Left lung (tissue), 10 donors: ENCODE results near the gene PPM1H. TPM values are rescaled to one million over a fixed set of nuclear protein-coding genes. Genes with fewer than 3 reads are reported as not detected.
A peak's percentile ranks its signal among the peaks of the same experiment; 100 is the strongest.

ENCODE experiments used
- ATAC-seq: fragments of 200-7000 bp; cut with Tn5 transposase; one replicate; pipeline ENCODE4 v1.9.1; 2020; ENCODE audit warnings: moderate library complexity
- DNase-seq, 4 donors: peaks; one replicate each; pipeline ENCODE4 v3.0.0-alpha.2; 2013 to 2020
- H3K27ac ChIP-seq, 2 donors: fragments of 200-600 bp; sonication (generic) in 1 of 2; one replicate each; pipeline versions ENCODE4 v1.5.0 to v1.8.0; 2020 to 2021
- H3K27me3 ChIP-seq, 2 donors: fragments of 200-600 bp; sonication (generic) in 1 of 2; one replicate each; pipeline versions ENCODE4 v1.5.0 to v1.8.0; 2020 to 2021
- H3K36me3 ChIP-seq, 2 donors: fragments of 200-600 bp; sonication (generic) in 1 of 2; one replicate each; pipeline versions ENCODE4 v1.5.0 to v1.8.0; 2020 to 2021
- H3K4me1 ChIP-seq, 2 donors: fragments of 200-600 bp; one replicate each; pipeline ENCODE4 v1.8.0; 2021
- H3K4me3 ChIP-seq, 2 donors: fragments of 200-600 bp; sonication (generic) in 1 of 2; one replicate each; pipeline versions ENCODE4 v1.5.0 to v1.8.0; 2020 to 2021; ENCODE audit warnings: mild to moderate bottlenecking in 1 of 2
- H3K9me3 ChIP-seq, 2 donors: fragments of 200-600 bp; sonication (generic) in 1 of 2; one replicate each; pipeline versions ENCODE4 v1.5.0 to v1.8.0; 2020 to 2021
- intact Hi-C, 2 donors: fragments of 100-400 bp; cut with DNase I; formaldehyde crosslinking; loops; one replicate each; pipeline versions ENCODE4 v1.11.2 to v1.14.2; 2022
- polyA plus RNA-seq, 6 donors: library from polyadenylated mRNA; unstranded; fragments of 120-200 nt; gene quantifications; one replicate each; pipeline ENCODE4 v1.2.1, GENCODE V29; 2013; ENCODE audit not compliant: insufficient read length in 6 of 6
- total RNA-seq, 2 donors: library from RNA; stranded (reverse); fragmentation: NEBNext Ultra II Directional; extraction: Animal tissue kit (Norgen Biotek cat#: 25700); gene quantifications; one replicate each; pipeline ENCODE4 v1.2.1, GENCODE V29; 2021
- TF ChIP-seq, protein P1 (sequence below), 2 donors: fragments of 200-600 bp; sonication (generic) in 1 of 2; IDR thresholded peaks; one replicate each; pipeline versions ENCODE4 v1.5.0 to v1.8.0; 2021; ENCODE audit warnings: antibody characterized with exemption in 2 of 2
- donor health status: DM: no; HTN: yes; CAD: no.
- donor health status: DM: no; HTN: no; CAD: no.

Gene PPM1H
- total and polyA plus RNA-seq, 8 donors: 5.9 to 12.7 (median 10.6) TPM

DNA sequence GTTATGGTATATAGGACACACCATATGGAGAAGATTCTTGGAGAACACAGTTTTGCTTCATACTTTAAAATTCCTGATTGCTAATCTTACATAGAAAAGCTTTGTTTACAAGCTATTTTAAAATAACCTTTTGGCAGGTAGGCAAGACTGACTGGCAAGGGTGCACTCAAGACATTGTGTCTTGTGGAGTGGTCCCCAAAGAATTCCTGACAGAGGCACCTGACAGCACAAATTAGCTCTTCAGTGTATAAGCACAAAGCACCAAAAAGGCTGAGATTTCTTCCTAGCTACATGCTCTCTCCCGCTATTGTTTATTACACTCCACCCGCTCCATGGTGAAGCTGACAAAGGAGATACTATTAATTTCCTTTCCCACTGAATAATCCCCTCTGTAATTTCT, 329.0 kb downstream of the PPM1H start:
- Histone ChIP-seq H3K36me3 (no peaks in the 10 kb centered on the region), H3K27me3 (no peaks in the 10 kb centered on the region), H3K4me3 (no peak overlapping the region), H3K4me1 (peaks cover 11 to 38% of the 10 kb centered on the region in 2 donors), H3K27ac (no peak overlapping the region), H3K9me3 (no peaks in the 10 kb centered on the region)
- intact Hi-C loops: no loop called here
- TF ChIP-seq, protein P1, sequence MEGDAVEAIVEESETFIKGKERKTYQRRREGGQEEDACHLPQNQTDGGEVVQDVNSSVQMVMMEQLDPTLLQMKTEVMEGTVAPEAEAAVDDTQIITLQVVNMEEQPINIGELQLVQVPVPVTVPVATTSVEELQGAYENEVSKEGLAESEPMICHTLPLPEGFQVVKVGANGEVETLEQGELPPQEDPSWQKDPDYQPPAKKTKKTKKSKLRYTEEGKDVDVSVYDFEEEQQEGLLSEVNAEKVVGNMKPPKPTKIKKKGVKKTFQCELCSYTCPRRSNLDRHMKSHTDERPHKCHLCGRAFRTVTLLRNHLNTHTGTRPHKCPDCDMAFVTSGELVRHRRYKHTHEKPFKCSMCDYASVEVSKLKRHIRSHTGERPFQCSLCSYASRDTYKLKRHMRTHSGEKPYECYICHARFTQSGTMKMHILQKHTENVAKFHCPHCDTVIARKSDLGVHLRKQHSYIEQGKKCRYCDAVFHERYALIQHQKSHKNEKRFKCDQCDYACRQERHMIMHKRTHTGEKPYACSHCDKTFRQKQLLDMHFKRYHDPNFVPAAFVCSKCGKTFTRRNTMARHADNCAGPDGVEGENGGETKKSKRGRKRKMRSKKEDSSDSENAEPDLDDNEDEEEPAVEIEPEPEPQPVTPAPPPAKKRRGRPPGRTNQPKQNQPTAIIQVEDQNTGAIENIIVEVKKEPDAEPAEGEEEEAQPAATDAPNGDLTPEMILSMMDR (IDR thresholded peaks at IDR 0.05): no peak
- ATAC-seq (no peak), DNase-seq (no peak)

DNA sequence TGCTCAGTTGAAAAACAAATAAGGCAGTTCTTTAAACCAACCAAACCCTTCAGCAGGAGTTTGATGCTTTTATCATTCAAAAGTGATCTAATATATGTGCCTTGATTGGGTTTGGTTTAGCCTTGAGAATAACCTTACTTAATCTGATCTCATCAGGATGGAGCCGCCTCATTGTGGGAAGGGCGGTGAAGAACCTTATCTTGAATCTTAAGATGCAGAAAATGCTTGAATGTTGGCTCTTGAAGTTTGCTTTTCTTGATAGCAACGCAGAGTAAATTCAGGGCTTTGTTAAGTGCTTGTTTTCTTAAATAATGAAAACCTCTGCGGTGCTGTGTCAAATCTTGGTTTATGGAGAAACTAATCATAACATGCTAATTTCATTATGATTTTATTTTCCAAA, 330.1 kb downstream of the PPM1H start:
- Histone ChIP-seq H3K27me3 (no peaks in the 10 kb centered on the region), H3K9me3 (no peaks in the 10 kb centered on the region), H3K27ac (peak overlapping the region in 1 of 2 donors; percentile 100), H3K4me1 (peaks cover 11 to 38% of the 10 kb centered on the region in 2 donors), H3K4me3 (peak overlapping the region; percentile 55 to 76), H3K36me3 (no peaks in the 10 kb centered on the region)
- no peak for ATAC-seq
- TF ChIP-seq, protein P1 (IDR thresholded peaks at IDR 0.05): no peak
- intact Hi-C loops: no loop called here
- DNase-seq: peak in 2 of 4 donors; percentile 9 to 20

- Histone ChIP-seq H3K27me3 (no peaks in the 10 kb centered on the region), H3K4me3 (peak overlapping the region; percentile 55 to 76), H3K4me1 (peaks cover 11 to 38% of the 10 kb centered on the region in 2 donors), H3K27ac (peak overlapping the region; percentile 99 to 100), H3K9me3 (no peaks in the 10 kb centered on the region), H3K36me3 (no peaks in the 10 kb centered on the region)
- no peak for DNase-seq
- TF ChIP-seq, protein P1 (IDR thresholded peaks at IDR 0.05): no peak
- intact Hi-C loops: no loop called here
- no peak for ATAC-seq
Measured at GRCh38 chr12:62604373-62604772, 330.6 kb downstream of the PPM1H start.

DNA sequence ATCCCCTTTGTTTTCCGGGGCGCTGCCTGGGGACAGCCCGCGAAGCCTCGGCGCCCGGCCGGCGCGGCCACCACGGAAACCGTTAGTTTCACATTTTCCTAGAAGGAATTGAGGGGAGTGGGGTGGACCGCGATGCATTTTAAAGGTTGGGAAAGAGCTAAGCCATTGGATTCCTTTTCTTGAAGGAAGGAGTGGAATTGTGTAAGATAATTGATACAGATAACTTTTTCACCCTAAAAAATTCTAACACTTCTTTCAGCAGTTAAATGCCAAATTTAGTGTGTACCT, 331.2 kb downstream of the PPM1H start:
- peak overlapping the region; percentile 99 to 100 for H3K27ac ChIP-seq
- H3K9me3 ChIP-seq: no peaks in the 10 kb centered on the region
- peak overlapping the region; percentile 55 to 76 for H3K4me3 ChIP-seq
- no peaks in the 10 kb centered on the region for H3K36me3 ChIP-seq
- intact Hi-C loops: no loop called here
- H3K4me1 ChIP-seq: peaks cover 11 to 38% of the 10 kb centered on the region in 2 donors
- H3K27me3 ChIP-seq: no peaks in the 10 kb centered on the region
- peak in 1 of 4 donors; percentile 91 for DNase-seq
- TF ChIP-seq, protein P1 (IDR thresholded peaks at IDR 0.05): no peak
- ATAC-seq: no peak

- intact Hi-C loops: no loop called here
- Histone ChIP-seq H3K9me3 (no peaks in the 10 kb centered on the region), H3K27me3 (no peaks in the 10 kb centered on the region), H3K4me1 (peaks cover 11 to 38% of the 10 kb centered on the region in 2 donors), H3K36me3 (no peaks in the 10 kb centered on the region), H3K4me3 (peak overlapping the region; percentile 55 to 76), H3K27ac (peak overlapping the region; percentile 99 to 100)
- peak; percentile 91 for ATAC-seq
- TF ChIP-seq, protein P1 (IDR thresholded peaks at IDR 0.05): peak; percentile 30 to 74
- DNase-seq: peak; percentile 88 to 96 (median 93)
Measured at GRCh38 chr12:62603061-62603810, 331.7 kb downstream of the PPM1H start.
